Measurements from ENCODE around the gene PKNOX2.

Gene PKNOX2

DNA sequence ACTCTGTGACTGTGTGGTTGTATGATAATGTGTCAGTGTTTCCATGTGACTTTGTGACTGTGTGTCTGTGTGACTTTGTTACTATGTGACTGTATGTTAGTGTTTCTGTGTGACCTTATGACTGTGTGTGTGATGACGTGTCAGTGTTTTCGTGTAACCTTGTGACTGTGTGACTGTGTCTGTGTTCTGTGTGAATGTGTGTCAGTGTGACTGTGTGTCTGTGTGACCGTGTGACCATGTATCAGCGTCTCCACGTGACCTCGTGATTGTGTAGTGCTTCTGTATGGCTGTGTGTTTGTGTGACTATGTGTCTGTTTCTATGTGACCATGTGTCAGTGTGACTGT lies 9.5 kb upstream of the PKNOX2 start:
- no peak for DNase-seq (ENCODE audit: low spot score)

DNA sequence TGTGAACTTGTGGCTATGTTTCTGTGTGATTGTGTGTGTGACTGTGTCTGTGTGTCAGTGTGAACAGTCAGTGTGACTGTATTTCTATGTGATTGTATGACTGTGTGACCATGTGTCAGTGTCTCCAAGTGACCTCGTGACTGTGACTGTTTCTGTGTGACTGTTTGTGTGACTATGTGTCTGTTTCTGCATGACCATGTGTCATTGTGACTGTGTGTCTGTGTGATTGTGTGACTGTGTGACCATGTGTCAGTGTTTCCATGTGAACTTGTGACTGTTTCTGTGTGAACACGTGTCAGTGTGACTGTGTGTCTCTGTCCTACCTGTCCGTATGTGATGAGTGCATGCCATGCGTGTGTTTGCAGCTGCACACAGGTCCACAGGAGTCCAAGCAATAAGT lies 8.8 kb upstream of the PKNOX2 start:
- no peak for DNase-seq (ENCODE audit: low spot score)

- DNase-seq (ENCODE audit: low spot score), result no peak
These were observed 8.0 kb upstream of the PKNOX2 start for GRCh38 chr11:125156346-125157117.

DNA sequence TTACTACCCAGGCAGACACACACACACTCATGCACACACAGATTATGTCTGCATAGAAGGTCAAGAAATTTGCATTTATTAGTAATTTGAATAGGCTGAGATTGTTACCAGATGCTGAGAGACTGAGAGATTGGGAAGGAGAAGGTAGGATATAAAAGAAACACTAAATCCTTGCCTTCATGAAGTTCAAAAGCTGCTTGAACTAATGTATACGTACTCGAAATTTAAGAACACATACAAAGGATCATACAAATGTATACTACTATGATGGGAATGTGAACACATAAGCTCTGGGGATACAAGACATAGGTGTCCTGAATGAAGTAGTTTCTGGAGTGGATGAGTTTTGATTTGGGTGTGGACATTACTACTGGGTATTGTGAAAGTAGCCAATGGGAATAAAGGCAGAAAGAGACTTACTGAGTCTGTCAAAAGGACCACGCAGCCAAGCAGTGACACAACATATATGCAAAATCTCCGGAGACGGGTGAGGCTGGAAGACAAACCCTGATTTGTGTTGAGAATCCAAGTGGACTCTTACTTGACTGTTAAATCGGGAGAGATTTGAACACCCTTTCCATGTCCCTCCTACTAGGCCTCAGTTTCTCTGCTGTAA lies 7.3 kb upstream of the PKNOX2 start:
- DNase-seq (ENCODE audit: low spot score), result no peak

- DNase-seq (ENCODE audit: low spot score), result no peak
These were observed 6.4 kb upstream of the PKNOX2 start for GRCh38 chr11:125157953-125158680.

GRCh38 chr11:125162743-125163142 lies 1.8 kb upstream of the PKNOX2 start:
- no peak for DNase-seq (ENCODE audit: low spot score)

- no peak for DNase-seq (ENCODE audit: low spot score)
These were observed 1.0 kb upstream of the PKNOX2 start for GRCh38 chr11:125163431-125164063.

GRCh38 chr11:125164091-125164421 lies 495 bp upstream of the PKNOX2 start:
- no peak for DNase-seq (ENCODE audit: low spot score)

DNA sequence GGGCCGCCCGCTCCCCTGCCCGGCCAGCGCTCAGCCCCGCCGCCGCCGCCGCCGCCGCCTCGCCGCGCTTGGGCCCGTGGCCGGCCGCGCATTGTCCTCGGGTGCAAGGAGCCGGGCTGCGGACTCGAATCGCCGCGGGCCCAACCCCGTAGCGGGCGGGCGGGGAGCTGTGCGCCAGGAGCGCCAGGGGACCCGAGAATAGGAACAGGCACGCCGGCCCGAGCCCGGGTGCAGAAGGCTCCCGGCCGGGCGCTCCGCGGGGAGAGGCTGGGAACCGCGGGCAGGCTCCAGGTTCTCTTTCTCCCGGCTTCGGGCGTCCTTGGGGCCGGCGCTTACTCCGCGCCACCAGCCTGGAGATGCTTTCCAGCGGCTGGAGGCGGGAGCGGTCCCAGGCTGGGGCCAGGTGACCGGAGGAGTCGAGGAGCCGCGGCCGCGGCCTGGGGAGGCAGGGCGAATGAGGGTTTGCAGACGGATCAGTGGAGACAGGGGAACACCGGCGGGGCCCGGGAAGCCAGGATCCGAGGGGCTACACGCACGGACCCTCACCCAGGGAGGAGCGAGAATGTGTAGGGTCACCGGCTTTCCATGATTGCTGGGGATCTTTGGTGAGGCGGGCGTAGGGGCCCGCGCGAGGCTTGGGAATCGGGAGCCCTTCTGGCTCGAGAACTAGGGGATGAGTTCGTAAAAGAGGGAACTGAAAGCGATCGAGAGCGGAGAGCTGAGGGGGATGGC lies 726 bp downstream of the PKNOX2 start:
- DNase-seq (ENCODE audit: low spot score), result peak; percentile 60

GRCh38 chr11:125165843-125166763 lies 1.6 kb downstream of the PKNOX2 start:
- DNase-seq (ENCODE audit: low spot score), result peak; percentile 53

- no peak for DNase-seq (ENCODE audit: low spot score)
These were observed 2.3 kb downstream of the PKNOX2 start for GRCh38 chr11:125166764-125167291.

DNA sequence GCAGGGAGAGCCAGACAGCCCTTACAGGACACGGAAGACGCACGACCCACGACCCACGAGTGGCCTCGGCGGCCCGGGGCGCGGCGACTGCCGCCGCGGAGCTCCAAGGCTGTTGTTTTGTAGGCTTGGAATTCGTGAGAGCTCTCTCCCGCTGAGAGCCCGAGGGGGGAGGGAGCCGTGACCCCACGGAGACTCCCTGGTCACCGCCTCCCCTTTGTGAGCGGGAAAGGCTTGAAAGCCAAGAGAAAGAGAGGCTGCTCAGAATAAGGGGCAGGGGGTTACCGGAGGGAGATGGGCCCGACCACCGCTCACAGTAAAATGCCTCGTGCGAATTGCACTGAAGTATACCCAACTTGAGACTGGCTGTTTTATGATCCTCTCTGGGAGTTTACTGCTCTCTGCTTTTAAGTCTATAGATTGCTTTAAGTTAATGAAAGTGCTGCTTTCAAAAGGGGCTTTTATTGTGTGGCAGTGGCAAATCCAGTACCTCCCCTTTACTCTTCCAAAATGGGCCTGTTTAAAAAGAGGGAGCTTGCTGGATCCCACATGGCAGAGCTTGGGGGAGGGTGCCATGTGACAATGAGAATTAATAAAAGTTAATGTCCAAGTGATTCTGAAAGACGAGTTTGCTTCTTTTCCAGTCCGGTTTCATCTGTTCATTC lies 2.9 kb downstream of the PKNOX2 start:
- peak; percentile 20 for DNase-seq (ENCODE audit: low spot score)

- peak; percentile 69 for DNase-seq (ENCODE audit: low spot score)
These were observed 3.6 kb downstream of the PKNOX2 start for GRCh38 chr11:125167954-125168835.

DNA sequence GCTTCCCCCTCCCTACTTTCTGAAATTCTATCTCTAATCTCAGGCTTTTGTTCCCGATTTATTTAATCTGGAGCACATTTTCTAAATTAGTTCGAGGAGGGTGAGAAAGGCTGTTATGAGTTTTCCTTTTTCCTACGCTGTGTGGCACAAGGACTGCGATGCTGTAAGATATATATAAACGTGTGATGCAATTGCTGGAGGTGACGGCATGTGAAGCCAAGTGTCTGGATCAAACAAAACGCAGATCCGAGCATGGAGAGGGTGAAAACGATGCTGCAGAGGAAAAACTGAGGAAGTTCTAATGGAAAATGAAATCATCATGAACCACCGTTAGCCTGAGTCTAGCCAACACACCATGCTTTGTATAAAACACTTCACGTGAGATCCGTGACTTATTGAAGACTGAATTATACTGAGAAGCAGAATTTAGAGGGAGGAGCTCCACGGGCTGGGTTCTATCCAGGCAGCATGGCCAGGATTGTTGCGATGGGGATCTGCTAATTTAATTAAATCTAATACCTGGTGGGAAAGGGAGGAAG lies 4.4 kb downstream of the PKNOX2 start:
- DNase-seq (ENCODE audit: low spot score), result no peak

DNA sequence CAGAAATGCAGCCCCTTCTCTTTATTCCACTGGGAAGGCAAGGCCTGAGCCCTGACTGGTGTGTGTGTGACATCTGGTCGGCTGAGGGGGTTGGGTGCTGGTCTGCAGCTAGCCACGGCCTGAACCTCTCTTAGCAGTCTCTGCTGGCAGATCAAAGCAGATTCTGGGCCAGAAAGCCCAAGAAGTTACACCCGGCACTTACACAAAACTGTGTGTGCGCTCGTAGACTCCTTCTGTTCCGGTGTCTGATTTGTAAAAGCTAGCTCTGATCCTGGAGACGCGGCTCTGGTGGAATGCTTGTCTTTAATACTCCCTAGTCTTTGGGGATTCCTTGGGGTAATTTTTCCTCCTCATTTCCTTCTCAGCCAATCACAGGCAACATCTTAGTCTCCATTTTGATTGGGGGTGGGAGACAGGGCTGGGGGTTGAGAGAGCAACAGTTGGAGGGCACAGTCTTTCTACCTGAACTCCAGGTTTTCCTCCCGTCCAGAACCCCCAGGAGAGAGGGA lies 5.5 kb downstream of the PKNOX2 start:
- DNase-seq (ENCODE audit: low spot score), result no peak

DNA sequence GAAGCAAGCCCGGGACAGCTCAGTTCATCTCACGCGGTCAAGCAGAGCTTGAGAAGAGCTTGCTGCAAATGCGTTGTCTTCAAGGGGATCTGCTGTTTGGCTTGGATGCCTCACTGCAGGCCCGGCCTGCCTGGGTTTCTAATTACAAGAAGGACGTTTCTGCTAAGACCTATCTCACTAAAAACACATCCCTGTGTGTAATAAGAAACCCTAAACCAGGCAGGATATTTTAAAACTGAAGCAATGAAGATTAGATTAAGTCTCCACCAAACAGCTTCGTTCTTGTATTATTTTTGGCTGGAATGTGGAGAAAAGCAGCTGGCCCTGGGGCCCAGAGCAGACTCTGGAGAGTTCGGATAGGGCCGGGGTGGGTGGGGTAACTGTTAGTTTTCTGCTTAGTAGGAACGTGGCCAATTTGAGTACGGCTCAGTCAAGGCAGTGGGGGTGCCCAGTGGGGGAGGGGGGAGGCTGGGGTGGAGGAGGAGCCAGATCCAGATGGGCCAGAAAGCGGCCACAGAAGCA lies 6.0 kb downstream of the PKNOX2 start:
- no peak for DNase-seq (ENCODE audit: low spot score)

GRCh38 chr11:125171974-125172373 lies 7.4 kb downstream of the PKNOX2 start:
- DNase-seq (ENCODE audit: low spot score), result no peak

- DNase-seq (ENCODE audit: low spot score), result no peak
These were observed 8.5 kb downstream of the PKNOX2 start for GRCh38 chr11:125173027-125173426.

DNA sequence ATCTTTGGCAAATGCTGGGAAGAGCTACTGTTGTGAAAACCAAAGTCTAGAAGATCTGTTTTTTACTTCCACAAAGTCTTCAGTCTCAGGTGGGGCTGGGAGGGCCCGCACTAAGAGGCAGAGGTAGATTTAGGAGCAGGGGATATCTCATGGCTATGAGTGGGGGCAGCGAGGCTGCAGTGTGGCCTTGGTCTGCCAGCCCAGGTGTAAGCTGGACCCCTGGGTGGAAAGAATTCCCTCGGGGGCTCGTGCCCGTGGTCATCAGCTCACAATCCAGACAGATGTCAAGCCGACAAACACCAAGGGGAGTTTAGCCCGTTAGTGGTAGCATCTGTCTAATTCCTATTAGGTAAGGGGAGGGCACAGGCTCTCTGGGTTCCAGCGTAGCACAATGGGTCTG lies 9.0 kb downstream of the PKNOX2 start:
- DNase-seq (ENCODE audit: low spot score), result no peak

All from AG20443 (cell line).